Calu3 (cell line): Measurements from ENCODE around the gene FOXO3. TPM values are rescaled to one million over a fixed set of nuclear protein-coding genes. Genes with fewer than 3 reads are reported as not detected.

Source experiments
- BruUV-seq: library from RNA; stranded (reverse); fragments of 400-500 nt; replicated peaks from 2 replicates; lab custom pipeline; 2021; lab: Mats Ljungman, UMichigan
- CTCF ChIA-PET: fragments of 300-600 bp; sonication (Branson Sonifier 250); formaldehyde crosslinking; loops from one replicate; lab custom pipeline; 2022; ENCODE audit warnings: antibody characterized with exemption; lab: Charles Lee
- DNase-seq: peaks from one replicate; pipeline ENCODE4 v3.0.0; 2022
- H3K27ac Mint-ChIP-seq: one replicate; pipeline ENCODE4 v1.8.0; 2022; ENCODE audit warnings: mixed read lengths; ENCODE audit not compliant: unreplicated experiment
- H3K27me3 Mint-ChIP-seq: one replicate; pipeline ENCODE4 v1.8.0; 2022; ENCODE audit warnings: mixed read lengths; ENCODE audit not compliant: unreplicated experiment
- H3K36me3 Mint-ChIP-seq: one replicate; pipeline ENCODE4 v1.8.0; 2022; ENCODE audit warnings: mild to moderate bottlenecking, moderate library complexity, mixed read lengths; ENCODE audit not compliant: insufficient read depth, unreplicated experiment
- H3K4me1 Mint-ChIP-seq: one replicate; pipeline ENCODE4 v1.8.0; 2022; ENCODE audit warnings: mild to moderate bottlenecking, low read depth, mixed read lengths; ENCODE audit not compliant: unreplicated experiment
- H3K4me3 Mint-ChIP-seq: one replicate; pipeline ENCODE4 v1.8.0; 2022; ENCODE audit warnings: mild to moderate bottlenecking, low read depth, moderate library complexity, mixed read lengths; ENCODE audit not compliant: unreplicated experiment
- H3K9me3 Mint-ChIP-seq: one replicate; pipeline ENCODE4 v1.8.0; 2022; ENCODE audit warnings: low read depth, mixed read lengths; ENCODE audit not compliant: unreplicated experiment
- intact Hi-C: fragments of 100-400 bp; cut with micrococcal nuclease; formaldehyde crosslinking; loops from one replicate; pipeline ENCODE4 v1.10.0; 2022; ENCODE audit not compliant: unreplicated experiment
- total RNA-seq: library from RNA; stranded (reverse); gene quantifications from 2 replicates; pipeline ENCODE4 v1.2.3, GENCODE V29; 2022
- TF ChIP-seq, protein P1 (sequence below): fragments of 200-600 bp; IDR thresholded peaks from one replicate; pipeline ENCODE4 v1.8.0; 2022; ENCODE audit warnings: antibody characterized with exemption; ENCODE audit not compliant: unreplicated experiment

Gene FOXO3
- total RNA-seq, 1 experiment from 2014 or later = 45.5 TPM

DNA sequence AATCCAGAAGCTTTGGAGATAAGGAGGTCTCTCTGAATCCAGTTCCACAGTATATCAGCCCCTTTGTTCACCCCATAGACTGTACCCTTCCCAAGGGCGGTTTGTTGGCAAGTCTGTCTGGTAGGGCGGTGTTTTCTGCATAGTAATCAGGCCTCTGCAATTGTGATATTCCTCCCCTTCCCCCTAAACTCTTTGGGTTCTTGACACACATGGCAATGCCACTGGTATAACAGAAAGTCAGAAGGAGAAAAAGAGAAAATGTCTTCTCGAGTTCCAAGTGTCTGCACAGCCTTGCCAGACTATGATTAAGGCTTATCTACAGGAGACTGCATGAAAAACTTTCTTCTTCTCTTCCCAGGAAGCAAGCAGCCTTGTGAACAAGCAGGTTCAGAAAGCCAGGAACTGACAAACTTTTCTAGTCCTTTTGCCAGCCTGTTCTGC, 45.6 kb downstream of the FOXO3 start:
- TF ChIP-seq, protein P1, sequence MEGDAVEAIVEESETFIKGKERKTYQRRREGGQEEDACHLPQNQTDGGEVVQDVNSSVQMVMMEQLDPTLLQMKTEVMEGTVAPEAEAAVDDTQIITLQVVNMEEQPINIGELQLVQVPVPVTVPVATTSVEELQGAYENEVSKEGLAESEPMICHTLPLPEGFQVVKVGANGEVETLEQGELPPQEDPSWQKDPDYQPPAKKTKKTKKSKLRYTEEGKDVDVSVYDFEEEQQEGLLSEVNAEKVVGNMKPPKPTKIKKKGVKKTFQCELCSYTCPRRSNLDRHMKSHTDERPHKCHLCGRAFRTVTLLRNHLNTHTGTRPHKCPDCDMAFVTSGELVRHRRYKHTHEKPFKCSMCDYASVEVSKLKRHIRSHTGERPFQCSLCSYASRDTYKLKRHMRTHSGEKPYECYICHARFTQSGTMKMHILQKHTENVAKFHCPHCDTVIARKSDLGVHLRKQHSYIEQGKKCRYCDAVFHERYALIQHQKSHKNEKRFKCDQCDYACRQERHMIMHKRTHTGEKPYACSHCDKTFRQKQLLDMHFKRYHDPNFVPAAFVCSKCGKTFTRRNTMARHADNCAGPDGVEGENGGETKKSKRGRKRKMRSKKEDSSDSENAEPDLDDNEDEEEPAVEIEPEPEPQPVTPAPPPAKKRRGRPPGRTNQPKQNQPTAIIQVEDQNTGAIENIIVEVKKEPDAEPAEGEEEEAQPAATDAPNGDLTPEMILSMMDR = no peak
- Mint-ChIP-seq H3K4me3 (no peak overlapping the region), H3K27me3 (no peaks in the 10 kb centered on the region), H3K27ac (no peak overlapping the region), H3K9me3 (no peaks in the 10 kb centered on the region), H3K36me3 (peaks cover 10% of the 10 kb centered on the region), H3K4me1 (peaks cover 41% of the 10 kb centered on the region)
- no peak for DNase-seq
- no TSS peak for BruUV-seq
- intact Hi-C loops = loop anchor here (5.0 kb wide), 1 partner anchor 39 kb away; no protein-coding TSS in a partner anchor
- CTCF ChIA-PET = no interaction called here

- no peak overlapping the region for H3K27ac Mint-ChIP-seq
Measured at GRCh38 chr6:108608453-108609275, 47.9 kb downstream of the FOXO3 start.

DNA sequence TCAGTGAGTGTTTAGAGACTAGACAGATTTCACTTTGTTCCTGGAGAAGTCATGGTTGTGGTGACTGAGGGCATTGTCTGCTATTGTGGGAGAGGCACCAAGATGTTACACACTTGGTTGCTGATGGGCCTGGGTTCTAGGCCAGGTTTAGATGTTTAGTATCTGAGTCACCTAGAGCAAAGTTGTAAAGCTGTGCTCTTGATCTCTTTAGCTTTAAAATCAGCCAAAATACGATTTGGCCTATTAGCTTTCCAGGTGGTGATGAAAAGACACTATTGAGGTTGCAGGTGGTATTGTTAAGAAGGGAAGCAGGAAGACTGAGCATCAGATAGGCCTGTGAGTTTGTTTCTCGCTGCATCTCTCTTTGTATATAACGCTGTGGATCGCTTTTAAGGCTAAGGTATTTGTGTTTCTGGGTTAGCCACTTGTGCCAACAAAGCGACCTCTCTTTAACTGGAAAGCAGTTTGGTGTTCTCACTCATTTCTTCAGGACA, 48.6 kb downstream of the FOXO3 start:
- peaks cover 41% of the 10 kb centered on the region for H3K4me1 Mint-ChIP-seq
- no peak overlapping the region for H3K4me3 Mint-ChIP-seq
- CTCF ChIA-PET = no interaction called here
- no peak overlapping the region for H3K27ac Mint-ChIP-seq
- no TSS peak for BruUV-seq
- intact Hi-C loops = loop anchor here (5.0 kb wide), 1 partner anchor 42 kb away; no protein-coding TSS in a partner anchor
- H3K27me3 Mint-ChIP-seq = no peaks in the 10 kb centered on the region
- peaks cover 11% of the 10 kb centered on the region for H3K36me3 Mint-ChIP-seq
- DNase-seq = no peak
- TF ChIP-seq, protein P1 = no peak
- peaks cover 3% of the 10 kb centered on the region for H3K9me3 Mint-ChIP-seq

More at GRCh38 chr6:108608453-108609275, 47.9 kb downstream of the FOXO3 start:
- DNase-seq = no peak
- H3K9me3 Mint-ChIP-seq = peaks cover 2% of the 10 kb centered on the region
- CTCF ChIA-PET = no interaction called here
- intact Hi-C loops = loop anchor here (5.0 kb wide), 1 partner anchor 41 kb away; no protein-coding TSS in a partner anchor
- TF ChIP-seq, protein P1 = no peak
- BruUV-seq = no TSS peak
- H3K4me3 Mint-ChIP-seq = no peak overlapping the region
- peaks cover 8% of the 10 kb centered on the region for H3K36me3 Mint-ChIP-seq
- H3K27me3 Mint-ChIP-seq = no peaks in the 10 kb centered on the region
- H3K4me1 Mint-ChIP-seq = peaks cover 41% of the 10 kb centered on the region

DNA sequence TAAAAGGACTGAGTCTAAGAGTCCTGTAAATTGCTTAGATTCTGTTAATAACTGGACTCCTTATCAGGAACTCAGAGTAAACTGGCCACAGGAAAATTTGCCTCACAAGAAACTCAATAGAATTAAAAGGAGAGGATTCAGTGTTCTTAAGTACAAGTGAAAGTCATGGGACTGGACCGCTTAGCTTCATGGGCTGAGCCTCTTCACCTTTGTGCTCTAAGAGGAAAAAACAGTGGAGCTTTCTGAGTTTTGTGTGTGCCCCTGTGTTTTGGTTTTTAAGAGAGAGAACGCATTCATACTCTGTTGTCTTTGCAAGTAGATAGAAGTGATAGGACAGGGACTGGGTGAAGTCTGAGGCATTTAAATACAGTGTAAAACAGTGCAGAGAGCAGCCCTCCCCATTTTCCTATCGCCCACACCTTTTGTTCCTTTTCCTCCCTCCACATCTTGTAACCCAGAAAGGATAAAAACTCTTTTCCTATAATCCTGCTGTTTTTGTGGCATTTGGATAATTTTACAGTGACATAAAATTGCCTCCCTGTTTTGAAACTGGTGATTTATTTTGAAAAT, 49.6 kb downstream of the FOXO3 start:
- BruUV-seq = no TSS peak
- Mint-ChIP-seq H3K4me3 (no peak overlapping the region), H3K27ac (no peak overlapping the region), H3K4me1 (peaks cover 48% of the 10 kb centered on the region), H3K36me3 (peaks cover 8% of the 10 kb centered on the region), H3K9me3 (peaks cover 3% of the 10 kb centered on the region), H3K27me3 (no peaks in the 10 kb centered on the region)
- TF ChIP-seq, protein P1 = no peak
- CTCF ChIA-PET = no interaction called here
- DNase-seq = no peak
- intact Hi-C loops = no loop called here
